SK-N-SH treated with all-trans-retinoic acid at 6 μM for 48 hours (cell line): ENCODE results near the gene LDLRAD2.

Experiments
- ARNTL ChIP-seq: fragments of 450-650 bp; formaldehyde crosslinking; IDR thresholded peaks from 2 replicates; pipeline ENCODE4 v1.5.0; 2020; ENCODE audit warnings: low read depth, mild to moderate bottlenecking, moderate library complexity, borderline replicate concordance
- CSDC2 ChIP-seq: fragments of 250-450 bp; sonication (Bioruptor Pico); IDR thresholded peaks from 2 replicates; pipeline ENCODE4 v1.5.0; 2020; ENCODE audit warnings: mild to moderate bottlenecking, moderate library complexity
- CSRNP3 ChIP-seq: fragments of 250-450 bp; sonication (Bioruptor Pico); IDR thresholded peaks from 2 replicates; pipeline ENCODE4 v1.5.1; 2021; ENCODE audit warnings: mild to moderate bottlenecking, moderate library complexity
- ESRRG ChIP-seq: fragments of 250-450 bp; sonication (Bioruptor Pico); IDR thresholded peaks from 2 replicates; pipeline ENCODE4 v1.6.1; 2021; ENCODE audit warnings: mild to moderate bottlenecking
- ISL1 ChIP-seq: fragments of 250-450 bp; sonication (Bioruptor Pico); IDR thresholded peaks from 2 replicates; pipeline ENCODE4 v2.1.2; 2022; ENCODE audit warnings: mild to moderate bottlenecking, moderate library complexity
- OSR1 ChIP-seq: fragments of 250-450 bp; sonication (Bioruptor Pico); IDR thresholded peaks from 2 replicates; pipeline ENCODE4 v1.8.0; 2022; ENCODE audit warnings: moderate library complexity, mild to moderate bottlenecking, inconsistent platforms
- PATZ1 ChIP-seq: fragments of 250-450 bp; sonication (Bioruptor Pico); IDR thresholded peaks from 2 replicates; pipeline ENCODE4 v1.8.0; 2020; ENCODE audit warnings: mild to moderate bottlenecking, moderate library complexity, borderline replicate concordance
- RARB ChIP-seq: fragments of 250-450 bp; sonication (Bioruptor Pico); IDR thresholded peaks from 2 replicates; pipeline ENCODE4 v1.8.0; 2021; ENCODE audit warnings: mild to moderate bottlenecking, moderate library complexity
- ZC3H10 ChIP-seq: fragments of 250-450 bp; sonication (Bioruptor Pico); IDR thresholded peaks from 2 replicates; pipeline ENCODE4 v1.5.1; 2021; ENCODE audit warnings: mild to moderate bottlenecking, moderate library complexity
- ZNF565 ChIP-seq: fragments of 450-650 bp; formaldehyde crosslinking; conservative IDR thresholded peaks from 2 replicates; pipeline ENCODE4 v1.5.0; 2020; ENCODE audit warnings: low read depth, mild to moderate bottlenecking, moderate library complexity
- TF ChIP-seq, protein P1 (sequence below): fragments of 250-450 bp; sonication (Bioruptor Pico); IDR thresholded peaks from 2 replicates; pipeline ENCODE4 v1.5.0; 2020; ENCODE audit warnings: mild to moderate bottlenecking, moderate library complexity
- TF ChIP-seq, protein P2 (sequence below): fragments of 250-450 bp; sonication (Bioruptor Pico); IDR thresholded peaks from 2 replicates; pipeline ENCODE4 v1.5.1; 2020; ENCODE audit warnings: low read depth, mild to moderate bottlenecking, moderate library complexity
- TF ChIP-seq, protein P3 (sequence below): fragments of 250-450 bp; sonication (Bioruptor Pico); IDR thresholded peaks from 2 replicates; pipeline ENCODE4 v1.8.0; 2021; ENCODE audit warnings: low read depth, mild to moderate bottlenecking, moderate library complexity, borderline replicate concordance

- TF ChIP-seq RARB (CRISPR knock-in tag): no peak
- no peak for TF ChIP-seq ZNF565
- TF ChIP-seq ISL1 (CRISPR knock-in tag): peak; percentile 25; the same call in 1 of the 2 replicates
- TF ChIP-seq ARNTL: no peak
- no peak for TF ChIP-seq ZC3H10 (CRISPR knock-in tag)
- no peak for TF ChIP-seq ESRRG (CRISPR knock-in tag)
- no peak for TF ChIP-seq PATZ1 (CRISPR knock-in tag)
- TF ChIP-seq, protein P1, sequence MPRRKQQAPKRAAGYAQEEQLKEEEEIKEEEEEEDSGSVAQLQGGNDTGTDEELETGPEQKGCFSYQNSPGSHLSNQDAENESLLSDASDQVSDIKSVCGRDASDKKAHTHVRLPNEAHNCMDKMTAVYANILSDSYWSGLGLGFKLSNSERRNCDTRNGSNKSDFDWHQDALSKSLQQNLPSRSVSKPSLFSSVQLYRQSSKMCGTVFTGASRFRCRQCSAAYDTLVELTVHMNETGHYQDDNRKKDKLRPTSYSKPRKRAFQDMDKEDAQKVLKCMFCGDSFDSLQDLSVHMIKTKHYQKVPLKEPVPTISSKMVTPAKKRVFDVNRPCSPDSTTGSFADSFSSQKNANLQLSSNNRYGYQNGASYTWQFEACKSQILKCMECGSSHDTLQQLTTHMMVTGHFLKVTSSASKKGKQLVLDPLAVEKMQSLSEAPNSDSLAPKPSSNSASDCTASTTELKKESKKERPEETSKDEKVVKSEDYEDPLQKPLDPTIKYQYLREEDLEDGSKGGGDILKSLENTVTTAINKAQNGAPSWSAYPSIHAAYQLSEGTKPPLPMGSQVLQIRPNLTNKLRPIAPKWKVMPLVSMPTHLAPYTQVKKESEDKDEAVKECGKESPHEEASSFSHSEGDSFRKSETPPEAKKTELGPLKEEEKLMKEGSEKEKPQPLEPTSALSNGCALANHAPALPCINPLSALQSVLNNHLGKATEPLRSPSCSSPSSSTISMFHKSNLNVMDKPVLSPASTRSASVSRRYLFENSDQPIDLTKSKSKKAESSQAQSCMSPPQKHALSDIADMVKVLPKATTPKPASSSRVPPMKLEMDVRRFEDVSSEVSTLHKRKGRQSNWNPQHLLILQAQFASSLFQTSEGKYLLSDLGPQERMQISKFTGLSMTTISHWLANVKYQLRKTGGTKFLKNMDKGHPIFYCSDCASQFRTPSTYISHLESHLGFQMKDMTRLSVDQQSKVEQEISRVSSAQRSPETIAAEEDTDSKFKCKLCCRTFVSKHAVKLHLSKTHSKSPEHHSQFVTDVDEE (CRISPR knock-in tag): no peak
- TF ChIP-seq, protein P2, sequence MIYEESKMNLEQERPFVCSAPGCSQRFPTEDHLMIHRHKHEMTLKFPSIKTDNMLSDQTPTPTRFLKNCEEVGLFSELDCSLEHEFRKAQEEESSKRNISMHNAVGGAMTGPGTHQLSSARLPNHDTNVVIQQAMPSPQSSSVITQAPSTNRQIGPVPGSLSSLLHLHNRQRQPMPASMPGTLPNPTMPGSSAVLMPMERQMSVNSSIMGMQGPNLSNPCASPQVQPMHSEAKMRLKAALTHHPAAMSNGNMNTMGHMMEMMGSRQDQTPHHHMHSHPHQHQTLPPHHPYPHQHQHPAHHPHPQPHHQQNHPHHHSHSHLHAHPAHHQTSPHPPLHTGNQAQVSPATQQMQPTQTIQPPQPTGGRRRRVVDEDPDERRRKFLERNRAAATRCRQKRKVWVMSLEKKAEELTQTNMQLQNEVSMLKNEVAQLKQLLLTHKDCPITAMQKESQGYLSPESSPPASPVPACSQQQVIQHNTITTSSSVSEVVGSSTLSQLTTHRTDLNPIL (CRISPR knock-in tag): no peak
- TF ChIP-seq CSRNP3 (CRISPR knock-in tag): no peak
- TF ChIP-seq CSDC2: no peak
- TF ChIP-seq OSR1 (CRISPR knock-in tag): no peak
- TF ChIP-seq, protein P3, sequence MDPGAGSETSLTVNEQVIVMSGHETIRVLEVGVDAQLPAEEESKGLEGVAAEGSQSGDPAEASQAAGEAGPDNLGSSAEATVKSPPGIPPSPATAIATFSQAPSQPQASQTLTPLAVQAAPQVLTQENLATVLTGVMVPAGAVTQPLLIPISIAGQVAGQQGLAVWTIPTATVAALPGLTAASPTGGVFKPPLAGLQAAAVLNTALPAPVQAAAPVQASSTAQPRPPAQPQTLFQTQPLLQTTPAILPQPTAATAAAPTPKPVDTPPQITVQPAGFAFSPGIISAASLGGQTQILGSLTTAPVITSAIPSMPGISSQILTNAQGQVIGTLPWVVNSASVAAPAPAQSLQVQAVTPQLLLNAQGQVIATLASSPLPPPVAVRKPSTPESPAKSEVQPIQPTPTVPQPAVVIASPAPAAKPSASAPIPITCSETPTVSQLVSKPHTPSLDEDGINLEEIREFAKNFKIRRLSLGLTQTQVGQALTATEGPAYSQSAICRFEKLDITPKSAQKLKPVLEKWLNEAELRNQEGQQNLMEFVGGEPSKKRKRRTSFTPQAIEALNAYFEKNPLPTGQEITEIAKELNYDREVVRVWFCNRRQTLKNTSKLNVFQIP (CRISPR knock-in tag): no peak
These were observed 32.2 kb upstream of the LDLRAD2 start for GRCh38 chr1:21779613-21780521.
